T-helper 2 cell treated with Interferon-gamma antibody and Interleukin-4, amounts not matched to agents 100 ng/mL and 5 ng/mL, for 36 hours (primary cell): ENCODE measurements around the gene CCDC186. TPM values are rescaled to one million over a fixed set of nuclear protein-coding genes. Genes with fewer than 3 reads are reported as not detected.
"Not testable (repeated sequence)": the region's sequence is repeated elsewhere in the genome, so short reads cannot be mapped to it uniquely, and the experiment has no call there.

ENCODE experiments used
- intact Hi-C: fragments of 100-400 bp; cut with micrococcal nuclease; formaldehyde crosslinking; loops from one replicate; pipeline ENCODE4 v1.15.1; 2023
- total RNA-seq: library from RNA; stranded (reverse); gene quantifications from 2 replicates; pipeline ENCODE4 v1.2.3, GENCODE V29; 2022

The CCDC186 gene
- total RNA-seq, 1 donor from 2014 or later = 15.6 TPM

- intact Hi-C loops = loop anchor here (1.0 to 5.0 kb wide), 8 partner anchors 130 to 764 kb away; partner anchors contain the start of genes CASP7 and TRUB1
These were observed 739 bp upstream of the CCDC186 start for GRCh38 chr10:114174695-114175188.

GRCh38 chr10:114173603-114173920 is 441 bp downstream of the CCDC186 start:
- intact Hi-C loops = loop anchor here (5.0 kb wide), 3 partner anchors 146 to 369 kb away; no protein-coding TSS in a partner anchor

- intact Hi-C loops = loop anchor here (5.0 kb wide), 3 partner anchors 146 to 369 kb away; no protein-coding TSS in a partner anchor
These were observed 1.0 kb downstream of the CCDC186 start for GRCh38 chr10:114172776-114173602.

- intact Hi-C loops = loop anchor here (5.0 kb wide), 3 partner anchors 145 to 370 kb away; no protein-coding TSS in a partner anchor
These were observed 1.8 kb downstream of the CCDC186 start for GRCh38 chr10:114172216-114172615.

GRCh38 chr10:114168450-114169009 is 5.5 kb downstream of the CCDC186 start:
- intact Hi-C loops = no loop called here

GRCh38 chr10:114167985-114168384 is 6.0 kb downstream of the CCDC186 start:
- intact Hi-C loops = no loop called here

GRCh38 chr10:114166494-114166893 is 7.5 kb downstream of the CCDC186 start:
- intact Hi-C loops = no loop called here

GRCh38 chr10:114166043-114166442 is 8.0 kb downstream of the CCDC186 start:
- intact Hi-C loops = no loop called here

GRCh38 chr10:114163062-114163461 is 10.9 kb downstream of the CCDC186 start:
- intact Hi-C loops = no loop called here

- intact Hi-C loops = no loop called here
These were observed 16.1 kb downstream of the CCDC186 start for GRCh38 chr10:114157912-114158311.

- intact Hi-C loops = no loop called here
These were observed 22.1 kb downstream of the CCDC186 start for GRCh38 chr10:114151892-114152291.

- intact Hi-C loops = no loop called here
These were observed 22.5 kb downstream of the CCDC186 start for GRCh38 chr10:114151486-114151885.

- intact Hi-C loops = not testable (repeated sequence)
These were observed 24.5 kb downstream of the CCDC186 start for GRCh38 chr10:114149476-114149875.

- intact Hi-C loops = no loop called here
These were observed 30.8 kb downstream of the CCDC186 start for GRCh38 chr10:114143160-114143559.

GRCh38 chr10:114142018-114142417 is 32.0 kb downstream of the CCDC186 start:
- intact Hi-C loops = no loop called here

- intact Hi-C loops = not testable (repeated sequence)
These were observed 33.2 kb downstream of the CCDC186 start for GRCh38 chr10:114140827-114141226.

GRCh38 chr10:114140036-114140435 is 34.0 kb downstream of the CCDC186 start:
- intact Hi-C loops = no loop called here

GRCh38 chr10:114138581-114138980 is 35.4 kb downstream of the CCDC186 start:
- intact Hi-C loops = no loop called here

- intact Hi-C loops = no loop called here
These were observed 38.5 kb downstream of the CCDC186 start for GRCh38 chr10:114135476-114135875.

- intact Hi-C loops = no loop called here
These were observed 42.9 kb downstream of the CCDC186 start for GRCh38 chr10:114131094-114131493.

GRCh38 chr10:114121031-114121430 is 53.0 kb downstream of the CCDC186 start:
- intact Hi-C loops = loop anchor here (5.0 kb wide), 1 partner anchor 414 kb away; no protein-coding TSS in a partner anchor

GRCh38 chr10:114118514-114118913 is 55.5 kb downstream of the CCDC186 start:
- intact Hi-C loops = no loop called here
